IPS DF 6.9 (cell line): ENCODE results near the gene CD276.
A peak's percentile ranks its signal among the peaks of the same experiment; 100 is the strongest.
"Not testable (repeated sequence)": the region's sequence is repeated elsewhere in the genome, so short reads cannot be mapped to it uniquely, and the experiment has no call there.

Experiments
- DNase-seq: peaks from one replicate; pipeline ENCODE4 v3.0.0-alpha.2; 2013; ENCODE audit warnings: low read depth, low spot score
- H3K27ac ChIP-seq: one replicate; pipeline ENCODE4 v1.5.1; 2013; ENCODE audit warnings: low read length, control low read depth
- H3K27me3 ChIP-seq: 2 replicates; pipeline ENCODE4 v1.6.1; 2013; ENCODE audit warnings: mild to moderate bottlenecking, low read length; ENCODE audit not compliant: control insufficient read depth, insufficient read depth
- H3K36me3 ChIP-seq: 2 replicates; pipeline ENCODE4 v1.6.1; 2013; ENCODE audit warnings: low read length; ENCODE audit not compliant: control insufficient read depth, insufficient read depth
- H3K4me1 ChIP-seq: 2 replicates; pipeline ENCODE4 v1.6.1; 2013; ENCODE audit warnings: low read length; ENCODE audit not compliant: control insufficient read depth, insufficient read depth
- H3K4me3 ChIP-seq: 2 replicates; pipeline ENCODE4 v1.5.1; 2013; ENCODE audit warnings: mild to moderate bottlenecking, low read length
- H3K9me3 ChIP-seq: 2 replicates; pipeline ENCODE4 v1.6.1; 2013; ENCODE audit warnings: low read length, inconsistent platforms; ENCODE audit not compliant: control insufficient read depth, insufficient read depth
- WGBS: extraction: QIAGEN DNeasy Blood & Tissue Kit; methylation state at CpG from one replicate; pipeline ENCODE4 v1.1.7; 2013; ENCODE audit warnings: mixed read lengths, missing lambda C conversion rate; ENCODE audit not compliant: insufficient read length, insufficient coverage; 5-methylcytosine and 5-hydroxymethylcytosine counted together

Gene CD276

GRCh38 chr15:73683777-73684580 is at the start of gene CD276:
TSS of gene CD276 (plus strand) at chr15:73684383. CDS start at chr15:73699640, 15,257 bp downstream.
- WGBS = no CpG with 5 or more reads among the region's 69 CpGs
- no peak within 1 kb of the TSS for H3K27ac ChIP-seq
- H3K9me3 ChIP-seq = no peaks in the 10 kb centered on the region
- no peaks in the 10 kb centered on the region for H3K36me3 ChIP-seq
- H3K27me3 ChIP-seq = no peaks in the 10 kb centered on the region
- no peak for DNase-seq
- H3K4me1 ChIP-seq = peaks cover 6% of the 10 kb centered on the region
- peak within 1 kb of the TSS; percentile 67 for H3K4me3 ChIP-seq

GRCh38 chr15:73637527-73637926 is 46.7 kb upstream of the CD276 start:
- Histone ChIP-seq H3K27ac (no peak overlapping the region), H3K27me3 (no peaks in the 10 kb centered on the region), H3K4me1 (peaks cover 1% of the 10 kb centered on the region; the same call in 1 of the 2 replicates), H3K36me3 (no peaks in the 10 kb centered on the region), H3K4me3 (no peak overlapping the region), H3K9me3 (no peaks in the 10 kb centered on the region)
- no CpG with 5 or more reads among the region's 2 CpGs for WGBS
- no peak for DNase-seq

- not testable (repeated sequence) for H3K4me1 ChIP-seq, H3K36me3 ChIP-seq, H3K4me3 ChIP-seq, H3K27ac ChIP-seq, DNase-seq, H3K27me3 ChIP-seq, H3K9me3 ChIP-seq
- WGBS = no CpG with 5 or more reads among the region's 5 CpGs
These were observed 44.7 kb upstream of the CD276 start for GRCh38 chr15:73639464-73639863.

GRCh38 chr15:73647259-73648013 is 36.7 kb upstream of the CD276 start:
- no peak for DNase-seq
- WGBS = no CpG with 5 or more reads among the region's 6 CpGs

GRCh38 chr15:73648014-73648295 is 36.2 kb upstream of the CD276 start:
- H3K27ac ChIP-seq = no peak overlapping the region
- H3K27me3 ChIP-seq = no peaks in the 10 kb centered on the region
- no CpG with 5 or more reads among the region's 2 CpGs for WGBS
- no peaks in the 10 kb centered on the region for H3K36me3 ChIP-seq
- H3K9me3 ChIP-seq = no peaks in the 10 kb centered on the region
- no peaks in the 10 kb centered on the region for H3K4me1 ChIP-seq
- DNase-seq = no peak
- H3K4me3 ChIP-seq = no peak overlapping the region

More at GRCh38 chr15:73647259-73648013, 36.7 kb upstream of the CD276 start:
- no peaks in the 10 kb centered on the region for H3K4me1 ChIP-seq
- H3K27ac ChIP-seq = no peak overlapping the region
- no peaks in the 10 kb centered on the region for H3K9me3 ChIP-seq
- H3K27me3 ChIP-seq = no peaks in the 10 kb centered on the region
- H3K36me3 ChIP-seq = no peaks in the 10 kb centered on the region
- no peak overlapping the region for H3K4me3 ChIP-seq

- Histone ChIP-seq H3K27me3 (no peaks in the 10 kb centered on the region), H3K4me1 (no peaks in the 10 kb centered on the region), H3K27ac (no peak overlapping the region), H3K36me3 (no peaks in the 10 kb centered on the region), H3K9me3 (no peaks in the 10 kb centered on the region), H3K4me3 (no peak overlapping the region)
- WGBS = no CpG with 5 or more reads among the region's 3 CpGs
- DNase-seq = no peak
These were observed 33.6 kb upstream of the CD276 start for GRCh38 chr15:73650416-73651126.

- DNase-seq = no peak
- Histone ChIP-seq H3K9me3 (no peaks in the 10 kb centered on the region), H3K4me1 (no peaks in the 10 kb centered on the region), H3K27me3 (no peaks in the 10 kb centered on the region), H3K27ac (no peak overlapping the region), H3K36me3 (no peaks in the 10 kb centered on the region), H3K4me3 (no peak overlapping the region)
- WGBS = no CpG with 5 or more reads among the region's 3 CpGs
These were observed 29.5 kb upstream of the CD276 start for GRCh38 chr15:73654659-73655058.

GRCh38 chr15:73655724-73656123 is 28.5 kb upstream of the CD276 start:
- no peaks in the 10 kb centered on the region for H3K4me1 ChIP-seq
- no peaks in the 10 kb centered on the region for H3K36me3 ChIP-seq
- DNase-seq = no peak
- H3K27ac ChIP-seq = no peak overlapping the region
- 100% methylated on average over 1 of the region's 2 CpGs for WGBS
- H3K9me3 ChIP-seq = no peaks in the 10 kb centered on the region
- H3K27me3 ChIP-seq = no peaks in the 10 kb centered on the region
- no peak overlapping the region for H3K4me3 ChIP-seq

GRCh38 chr15:73658645-73659044 is 25.5 kb upstream of the CD276 start:
- Histone ChIP-seq H3K9me3 (no peaks in the 10 kb centered on the region), H3K27me3 (no peaks in the 10 kb centered on the region), H3K36me3 (no peaks in the 10 kb centered on the region), H3K27ac (no peak overlapping the region), H3K4me3 (no peak overlapping the region), H3K4me1 (no peaks in the 10 kb centered on the region)
- no peak for DNase-seq
- 100% methylated on average over 1 of the region's 1 CpG for WGBS

GRCh38 chr15:73660455-73660854 is 23.7 kb upstream of the CD276 start:
- Histone ChIP-seq H3K4me1 (no peaks in the 10 kb centered on the region), H3K27ac (no peak overlapping the region), H3K4me3 (no peak overlapping the region), H3K27me3 (no peaks in the 10 kb centered on the region), H3K36me3 (no peaks in the 10 kb centered on the region), H3K9me3 (no peaks in the 10 kb centered on the region)
- DNase-seq = no peak
